ENCODE data around the gene DDX1. TPM values are rescaled to one million over a fixed set of nuclear protein-coding genes. Genes with fewer than 3 reads are reported as not detected.

Gene DDX1
- total RNA-seq, 2 experiments from 2014 or later = 42.7 to 91.8 TPM

DNA sequence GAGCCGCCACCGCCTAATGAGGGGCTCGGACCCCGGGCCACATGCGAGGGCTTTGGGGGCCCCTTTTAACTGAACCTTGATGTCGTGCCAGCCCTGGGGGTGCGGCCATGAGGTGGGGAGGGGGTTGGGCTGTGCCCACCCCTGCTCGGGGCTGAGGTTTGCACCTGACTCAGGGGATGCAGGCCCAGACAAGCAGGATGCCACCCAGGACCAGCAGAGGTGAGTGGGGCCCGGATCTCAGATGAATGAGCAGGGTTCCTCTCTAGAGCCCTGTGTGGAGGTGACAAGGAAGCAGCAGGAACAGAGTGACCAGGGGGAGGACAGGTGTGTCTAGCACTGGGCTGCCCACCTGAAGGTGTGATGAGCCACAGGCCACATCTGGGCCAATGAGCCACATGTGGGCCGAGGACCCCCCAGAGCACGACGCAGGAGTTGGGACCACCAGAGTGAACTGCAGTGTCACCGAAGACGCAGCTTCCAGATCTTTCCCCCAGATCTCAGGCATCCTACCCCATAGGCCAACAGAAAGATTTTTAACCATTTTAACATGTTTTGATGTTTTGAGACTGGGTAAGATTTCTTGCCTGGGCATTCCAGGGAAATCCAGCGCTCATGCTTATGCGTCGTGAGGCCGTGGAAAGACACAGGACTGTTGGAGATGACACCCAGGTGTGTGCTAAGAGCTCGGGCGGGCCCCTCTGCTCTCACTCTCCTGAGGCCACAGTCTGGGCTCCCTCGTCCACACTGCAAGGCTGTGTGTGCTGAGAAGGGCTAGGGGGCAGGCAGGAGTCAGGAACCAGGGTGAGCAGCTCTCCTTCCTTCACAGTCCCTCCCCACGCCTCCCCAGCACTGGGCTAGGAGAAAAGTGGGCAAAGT, 73.6 kb downstream of the DDX1 start:
- H3K4me2 ChIP-seq (ENCODE audit: low read length) = no peak overlapping the region
- no peak for DNase-seq (ENCODE audit: low spot score)
- no peaks in the 10 kb centered on the region for H4K20me1 ChIP-seq (ENCODE audit: insufficient read depth, low read length)
- H3K79me2 ChIP-seq (ENCODE audit: insufficient read depth, low read depth, low read length) = no peaks in the 10 kb centered on the region
- H3K36me3 ChIP-seq (ENCODE audit: insufficient read depth, low read length) = no peaks in the 10 kb centered on the region
- H3K27ac ChIP-seq (ENCODE audit: low read depth, low read length, poor library complexity, severe bottlenecking) = no peak overlapping the region
- POLR2A ChIA-PET = no interaction called here
- no peaks in the 10 kb centered on the region for H3K9me2 ChIP-seq (ENCODE audit: insufficient read depth, low read length)
- no peaks in the 10 kb centered on the region for H3K4me1 ChIP-seq (ENCODE audit: insufficient read depth, low read length, poor library complexity, severe bottlenecking)
- TF ChIP-seq EZH2phosphoT487 (IDR thresholded peaks at IDR 0.05; ENCODE audit: borderline replicate concordance, low read depth, low read length) = no peak
- TF ChIP-seq, protein P1, sequence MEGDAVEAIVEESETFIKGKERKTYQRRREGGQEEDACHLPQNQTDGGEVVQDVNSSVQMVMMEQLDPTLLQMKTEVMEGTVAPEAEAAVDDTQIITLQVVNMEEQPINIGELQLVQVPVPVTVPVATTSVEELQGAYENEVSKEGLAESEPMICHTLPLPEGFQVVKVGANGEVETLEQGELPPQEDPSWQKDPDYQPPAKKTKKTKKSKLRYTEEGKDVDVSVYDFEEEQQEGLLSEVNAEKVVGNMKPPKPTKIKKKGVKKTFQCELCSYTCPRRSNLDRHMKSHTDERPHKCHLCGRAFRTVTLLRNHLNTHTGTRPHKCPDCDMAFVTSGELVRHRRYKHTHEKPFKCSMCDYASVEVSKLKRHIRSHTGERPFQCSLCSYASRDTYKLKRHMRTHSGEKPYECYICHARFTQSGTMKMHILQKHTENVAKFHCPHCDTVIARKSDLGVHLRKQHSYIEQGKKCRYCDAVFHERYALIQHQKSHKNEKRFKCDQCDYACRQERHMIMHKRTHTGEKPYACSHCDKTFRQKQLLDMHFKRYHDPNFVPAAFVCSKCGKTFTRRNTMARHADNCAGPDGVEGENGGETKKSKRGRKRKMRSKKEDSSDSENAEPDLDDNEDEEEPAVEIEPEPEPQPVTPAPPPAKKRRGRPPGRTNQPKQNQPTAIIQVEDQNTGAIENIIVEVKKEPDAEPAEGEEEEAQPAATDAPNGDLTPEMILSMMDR (conservative IDR thresholded peaks at IDR 0.05; ENCODE audit: low read length) = no peak
- intact Hi-C loops (cut with micrococcal nuclease; ENCODE audit: unreplicated experiment) = no loop called here
- no peak overlapping the region for H2AFZ ChIP-seq (ENCODE audit: low read length)
- H3K9me3 ChIP-seq (ENCODE audit: low read length) = no peaks in the 10 kb centered on the region
- no TSS peak for BruUV-seq (replicated peaks)
- CTCF ChIA-PET (ENCODE audit: unreplicated experiment) = no interaction called here
- no peak overlapping the region for H3K4me3 ChIP-seq (ENCODE audit: low read depth, low read length, poor library complexity, severe bottlenecking)

DNA sequence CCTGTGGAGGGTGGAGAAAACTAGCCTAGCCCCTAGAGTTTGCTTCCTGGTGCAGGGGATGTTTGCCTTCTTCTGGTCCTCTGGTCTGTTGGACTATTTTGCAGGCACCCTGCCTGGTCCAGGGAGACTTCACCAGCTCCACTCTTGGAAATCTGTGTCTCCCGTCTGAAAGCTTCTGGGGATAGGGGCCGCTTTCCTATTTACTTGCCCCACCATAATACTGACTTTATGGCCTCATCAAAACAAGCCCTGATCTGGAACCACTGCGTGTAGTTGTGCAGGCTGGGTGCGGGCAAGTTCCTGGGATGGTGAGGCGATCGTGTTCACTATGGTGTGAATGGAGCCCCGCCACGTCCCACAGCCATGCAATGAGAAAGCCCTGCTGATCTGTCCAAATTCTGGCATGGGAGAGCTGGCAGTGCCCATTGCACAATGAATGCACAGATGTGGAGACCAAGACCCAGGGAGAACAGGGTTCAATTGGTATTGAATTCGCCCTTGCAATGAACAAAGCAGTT, 74.3 kb downstream of the DDX1 start:
- Histone ChIP-seq H2AFZ (ENCODE audit: low read length) (no peak overlapping the region), H3K4me2 (ENCODE audit: low read length) (no peak overlapping the region), H3K9me3 (ENCODE audit: low read length) (no peaks in the 10 kb centered on the region), H4K20me1 (ENCODE audit: insufficient read depth, low read length) (no peaks in the 10 kb centered on the region), H3K4me1 (ENCODE audit: insufficient read depth, low read length, poor library complexity, severe bottlenecking) (no peaks in the 10 kb centered on the region), H3K36me3 (ENCODE audit: insufficient read depth, low read length) (no peaks in the 10 kb centered on the region), H3K9me2 (ENCODE audit: insufficient read depth, low read length) (no peaks in the 10 kb centered on the region), H3K27ac (ENCODE audit: low read depth, low read length, poor library complexity, severe bottlenecking) (no peak overlapping the region), H3K79me2 (ENCODE audit: insufficient read depth, low read depth, low read length) (no peaks in the 10 kb centered on the region), H3K4me3 (ENCODE audit: low read depth, low read length, poor library complexity, severe bottlenecking) (no peak overlapping the region)
- DNase-seq (ENCODE audit: low spot score) = no peak
- ChIA-PET CTCF (ENCODE audit: unreplicated experiment) (no interaction called here), POLR2A (no interaction called here)
- intact Hi-C loops (cut with micrococcal nuclease; ENCODE audit: unreplicated experiment) = no loop called here
- no TSS peak for BruUV-seq (replicated peaks)
- no peak for TF ChIP-seq EZH2phosphoT487 (IDR thresholded peaks at IDR 0.05; ENCODE audit: borderline replicate concordance, low read depth, low read length)
- TF ChIP-seq, protein P1 (conservative IDR thresholded peaks at IDR 0.05; ENCODE audit: low read length) = no peak
